ELR (cell line): ENCODE data around the gene REEP1.

Source experiments
- DNase-seq: peaks from one replicate; pipeline ENCODE4 v3.0.0-alpha.2; 2015; ENCODE audit warnings: low read depth

The REEP1 gene

GRCh38 chr2:86195808-86196387, 141.5 kb downstream of the REEP1 start:
- no peak for DNase-seq

DNA sequence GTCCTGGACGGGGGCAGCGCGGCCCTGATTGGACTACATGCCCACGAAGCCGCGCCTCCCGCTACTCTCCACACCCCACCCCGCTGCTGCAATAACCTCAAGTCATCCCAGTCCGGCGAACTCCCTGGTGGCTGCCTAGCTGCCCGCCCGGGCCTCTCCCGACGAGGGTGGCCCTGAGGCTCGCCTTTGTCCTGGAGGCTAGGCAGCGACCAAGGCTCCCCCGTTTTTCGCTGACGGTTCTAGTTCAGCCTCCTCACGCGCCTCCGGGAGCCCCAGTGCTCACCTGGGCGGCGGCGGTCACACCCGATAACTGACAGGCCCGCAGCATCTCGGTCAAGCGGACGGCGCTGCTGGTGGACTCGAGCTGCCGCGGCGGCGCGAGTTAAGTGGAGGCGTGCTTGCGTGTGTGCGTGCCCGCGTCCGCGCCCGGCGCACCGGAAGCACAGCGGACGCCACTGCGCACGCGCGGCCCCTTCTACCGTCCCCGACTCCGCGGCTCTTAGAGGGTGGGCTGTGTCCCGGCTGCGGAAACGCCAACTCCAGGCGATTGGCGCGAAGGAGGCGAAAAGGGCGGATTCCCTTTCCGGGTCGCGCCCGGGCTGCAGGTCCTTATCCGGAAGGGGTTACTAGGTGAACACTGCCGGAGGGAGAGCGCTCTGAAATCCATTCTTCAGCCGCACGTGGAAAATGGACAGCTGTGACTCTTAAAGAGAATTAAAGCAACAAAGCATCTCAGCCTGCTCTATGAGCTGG, 142.2 kb downstream of the REEP1 start, which contains the start of gene IMMT:
Gene IMMT, minus strand, starts transcription at position 408 of the 753 bp plus-strand sequence. Its CDS starts 80 bp downstream, at position 328.
- DNase-seq, result peak; percentile 97

GRCh38 chr2:86194751-86195054, 142.7 kb downstream of the REEP1 start:
- no peak for DNase-seq

DNA sequence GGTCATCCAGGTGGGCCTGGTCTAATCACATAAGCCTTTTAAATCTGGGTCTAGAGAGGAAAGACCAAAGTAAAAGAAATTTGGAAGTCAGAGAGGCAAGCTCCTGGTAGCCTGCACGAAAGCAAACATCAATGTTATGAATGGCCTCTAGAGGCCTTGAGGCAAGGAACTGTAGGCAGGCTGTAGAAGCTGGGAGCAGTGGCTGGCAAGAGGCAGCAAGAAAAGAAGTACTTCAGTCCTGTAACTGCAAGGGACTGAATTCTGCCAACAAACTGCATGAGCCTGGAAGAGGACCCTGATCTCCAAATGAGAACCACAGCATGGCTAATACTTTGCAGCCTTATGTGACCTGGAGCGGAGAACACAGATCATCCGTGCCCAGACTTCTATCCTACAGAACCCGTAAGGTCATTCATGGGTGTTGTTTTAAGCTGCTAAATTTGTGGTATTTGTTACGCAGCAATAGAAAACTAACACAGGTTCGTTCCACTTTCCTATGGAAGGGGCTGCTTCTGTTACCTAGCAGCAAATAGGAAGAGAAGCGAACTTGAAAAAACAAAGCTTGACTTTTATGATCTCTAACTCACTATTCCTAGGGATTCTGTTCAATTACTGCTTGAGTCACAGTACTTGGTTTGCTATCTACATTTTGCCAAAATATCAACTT, 143.4 kb downstream of the REEP1 start:
- peak; percentile 29 for DNase-seq

DNA sequence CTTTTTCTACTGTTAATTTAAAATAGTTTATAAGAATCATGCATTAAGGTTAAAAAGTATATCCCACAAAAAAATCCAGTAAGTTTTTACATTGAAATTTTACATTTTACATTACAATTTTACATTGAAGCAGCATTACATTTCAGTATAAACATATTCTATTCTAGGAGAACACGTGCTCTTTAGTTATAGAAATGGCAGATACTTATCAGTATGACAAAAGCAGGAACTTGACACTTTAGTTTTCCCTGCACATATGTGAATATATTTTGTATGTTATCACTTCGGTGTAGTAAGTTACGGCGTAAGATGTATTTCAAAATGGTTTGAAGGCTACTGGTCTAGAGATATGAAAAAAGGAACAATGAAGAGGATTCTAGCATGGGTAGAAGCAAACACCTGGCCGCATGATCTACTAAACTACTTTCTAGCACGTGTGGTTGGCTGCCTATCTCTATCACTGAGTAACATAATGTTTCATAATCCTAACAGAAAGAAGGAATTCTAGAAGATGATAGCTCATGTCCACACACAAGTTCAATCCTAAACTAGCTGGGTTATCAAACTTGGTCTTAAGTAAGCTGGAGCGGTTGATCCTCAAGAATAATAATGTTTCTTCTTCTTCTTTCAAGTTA, 147.5 kb downstream of the REEP1 start:
- DNase-seq, result no peak

DNA sequence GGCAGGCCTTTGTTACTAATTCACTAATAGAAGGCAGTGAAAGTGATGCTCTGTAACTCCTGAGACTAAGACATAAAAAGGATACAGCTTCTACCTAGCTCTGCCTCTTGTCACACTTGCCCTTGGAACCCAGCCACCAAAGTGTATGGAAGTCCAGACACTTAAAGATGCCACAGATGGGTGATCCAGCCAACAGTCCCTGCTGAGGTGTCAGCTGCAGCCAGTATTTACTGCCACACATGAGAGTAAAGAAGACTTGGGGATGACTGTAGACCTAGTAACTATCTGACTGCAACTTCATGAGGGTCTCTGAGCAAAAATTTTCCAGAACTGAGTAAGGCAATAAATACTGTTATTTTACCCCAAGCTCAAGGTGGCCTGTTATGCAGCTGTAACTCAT, 151.0 kb downstream of the REEP1 start:
- no peak for DNase-seq

DNA sequence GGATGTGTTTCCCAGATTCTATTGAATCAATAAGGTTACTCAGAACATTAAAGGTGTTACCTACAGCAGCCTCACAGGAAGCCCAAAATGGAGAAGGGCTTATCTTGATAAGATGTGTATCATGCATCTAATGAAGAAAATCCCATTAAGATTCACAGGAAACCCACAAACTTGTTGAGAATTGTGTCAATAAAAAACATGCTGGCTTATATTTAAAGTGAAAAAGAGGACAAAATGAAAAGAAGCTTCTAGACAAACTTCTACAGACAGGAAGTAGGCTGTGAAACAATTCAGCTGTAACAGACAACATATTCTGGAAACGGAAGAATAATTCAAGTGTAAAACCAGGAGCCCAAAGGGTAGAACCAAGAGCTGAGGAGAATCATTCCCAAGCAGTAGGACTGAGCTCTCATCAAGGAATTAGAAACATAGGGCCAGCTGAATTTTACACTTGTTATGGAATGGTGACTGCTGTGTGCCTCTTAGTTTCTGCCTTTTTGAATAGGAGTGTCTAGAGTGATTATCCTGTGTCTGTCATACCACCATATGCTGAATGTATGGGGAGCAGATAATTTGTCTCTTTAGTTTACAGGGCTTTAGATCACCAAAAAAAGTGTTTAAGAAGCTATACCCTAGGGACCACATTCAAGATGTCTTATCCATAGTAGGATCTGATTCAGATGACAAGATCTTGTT, 151.8 kb downstream of the REEP1 start:
- DNase-seq, result no peak

GRCh38 chr2:86176597-86176996, 160.8 kb downstream of the REEP1 start:
- DNase-seq, result no peak

- DNase-seq, result no peak
Observed at GRCh38 chr2:86175828-86176227, 161.6 kb downstream of the REEP1 start.

- DNase-seq, result no peak
Observed at GRCh38 chr2:86174445-86174844, 163.0 kb downstream of the REEP1 start.

DNA sequence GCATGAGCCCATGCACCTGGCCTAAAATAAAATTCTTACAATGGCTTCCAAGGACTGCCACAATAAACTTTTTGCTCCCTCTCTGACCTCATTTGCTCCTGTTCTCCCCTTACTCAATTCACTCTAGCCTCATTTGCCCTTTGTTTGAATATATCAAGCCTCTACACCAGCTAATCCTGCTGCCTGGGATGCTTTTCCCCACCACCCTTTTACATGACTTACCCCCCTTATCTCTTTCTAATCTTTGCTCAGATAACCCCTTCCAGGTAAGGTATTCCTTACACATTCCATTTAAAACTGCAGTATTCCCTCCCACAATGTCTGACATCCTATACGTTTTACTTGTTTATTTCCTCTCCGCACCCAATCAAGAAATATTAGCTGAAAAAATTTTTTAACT, 164.8 kb downstream of the REEP1 start:
- no peak for DNase-seq

GRCh38 chr2:86171295-86171694, 166.1 kb downstream of the REEP1 start:
- no peak for DNase-seq

GRCh38 chr2:86170449-86170848, 167.0 kb downstream of the REEP1 start:
- DNase-seq, result no peak
